Body of pancreas (tissue), 4 donors: ENCODE measurements around the gene NUP93.

ENCODE experiments used
- CTCF ChIP-seq, 7 experiments: fragments of 450-650 bp in 4 of 7; fragments of 200-600 bp in 3 of 7; sonication (generic) in 3 of 7; IDR thresholded peaks; one replicate each; pipeline ENCODE4 v1.5.1; 2016 to 2019; ENCODE audit warnings: antibody characterized with exemption in 7 of 7
- POLR2A ChIP-seq, 3 donors: fragments of 450-650 bp; IDR thresholded peaks; one replicate each; pipeline ENCODE4 v1.6.1; 2016; ENCODE audit warnings: antibody characterized with exemption in 3 of 3, mild to moderate bottlenecking in 2 of 3

- no peak for TF ChIP-seq POLR2A (IDR thresholded peaks at IDR 0.05)
- no peak for TF ChIP-seq CTCF (IDR thresholded peaks at IDR 0.05)
These were observed 95.9 kb downstream of the NUP93 start for GRCh38 chr16:56825826-56826225.
